Osteoblast (primary cell): Measurements from ENCODE around the gene PGBD5. TPM values are rescaled to one million over a fixed set of nuclear protein-coding genes. Genes with fewer than 3 reads are reported as not detected.

Experiments
- DNase-seq: peaks from one replicate; pipeline ENCODE4 v3.0.0; 2011; ENCODE audit warnings: low spot score, mixed read lengths; ENCODE audit not compliant: insufficient read length; ENCODE audit errors: missing footprints
- H2AFZ ChIP-seq: 2 replicates; pipeline ENCODE4 v1.6.0; 2011; ENCODE audit warnings: mild to moderate bottlenecking, low read length
- H3K27ac ChIP-seq: 2 replicates; pipeline ENCODE4 v1.5.1; 2011; ENCODE audit warnings: mild to moderate bottlenecking, low read depth, low read length, moderate library complexity
- H3K27me3 ChIP-seq: 2 replicates; pipeline ENCODE4 v1.6.0; 2012; ENCODE audit warnings: mild to moderate bottlenecking, control low read depth, inconsistent platforms, low read length, moderate library complexity; ENCODE audit not compliant: insufficient read depth
- H3K36me3 ChIP-seq: 2 replicates; pipeline ENCODE4 v1.5.1; 2011; ENCODE audit warnings: mild to moderate bottlenecking, low read length, control low read depth, moderate library complexity; ENCODE audit not compliant: insufficient read depth
- H3K4me1 ChIP-seq: 2 replicates; pipeline ENCODE4 v1.5.1; 2011; ENCODE audit warnings: mild to moderate bottlenecking, low read length, control low read depth, moderate library complexity; ENCODE audit not compliant: insufficient read depth
- H3K4me2 ChIP-seq: 2 replicates; pipeline ENCODE4 v1.6.0; 2011; ENCODE audit warnings: mild to moderate bottlenecking, low read length; ENCODE audit not compliant: insufficient read depth
- H3K4me3 ChIP-seq: fragments of 200-600 bp; sonication (generic); 3 replicates; pipeline ENCODE4 v1.5.1; 2012; ENCODE audit warnings: mild to moderate bottlenecking, low read length, inconsistent platforms; ENCODE audit not compliant: insufficient read depth
- H3K79me2 ChIP-seq: 2 replicates; pipeline ENCODE4 v1.6.0; 2012; ENCODE audit warnings: mild to moderate bottlenecking, low read length, control low read depth, inconsistent platforms; ENCODE audit not compliant: insufficient read depth
- H3K9me3 ChIP-seq: 2 replicates; pipeline ENCODE4 v1.5.1; 2011; ENCODE audit warnings: low read depth, low read length, control low read depth
- H4K20me1 ChIP-seq: 2 replicates; pipeline ENCODE4 v1.6.0; 2012; ENCODE audit warnings: mild to moderate bottlenecking, low read length, control low read depth; ENCODE audit not compliant: insufficient read depth
- total RNA-seq: library from RNA; depleted of rRNA; stranded (reverse); fragments of >200 nt; gene quantifications from 2 replicates; pipeline ENCODE4 v1.2.3, GENCODE V29; 2012
- TF ChIP-seq, protein P1 (sequence below): IDR thresholded peaks from 2 replicates; pipeline ENCODE4 v1.5.1; 2011; ENCODE audit warnings: mild to moderate bottlenecking, low read depth, low read length, moderate library complexity; ENCODE audit errors: extremely low read depth

Gene PGBD5
- total RNA-seq, 1 donor, result under 0.01 TPM

GRCh38 chr1:230354005-230354404, 72.1 kb downstream of the PGBD5 start:
- Histone ChIP-seq H3K27ac (no peak overlapping the region), H3K27me3 (no peaks in the 10 kb centered on the region), H3K36me3 (no peaks in the 10 kb centered on the region), H3K4me2 (no peak overlapping the region), H2AFZ (no peak overlapping the region), H3K9me3 (no peaks in the 10 kb centered on the region), H3K79me2 (no peaks in the 10 kb centered on the region), H3K4me3 (no peak overlapping the region), H4K20me1 (no peaks in the 10 kb centered on the region), H3K4me1 (no peaks in the 10 kb centered on the region)
- TF ChIP-seq, protein P1, sequence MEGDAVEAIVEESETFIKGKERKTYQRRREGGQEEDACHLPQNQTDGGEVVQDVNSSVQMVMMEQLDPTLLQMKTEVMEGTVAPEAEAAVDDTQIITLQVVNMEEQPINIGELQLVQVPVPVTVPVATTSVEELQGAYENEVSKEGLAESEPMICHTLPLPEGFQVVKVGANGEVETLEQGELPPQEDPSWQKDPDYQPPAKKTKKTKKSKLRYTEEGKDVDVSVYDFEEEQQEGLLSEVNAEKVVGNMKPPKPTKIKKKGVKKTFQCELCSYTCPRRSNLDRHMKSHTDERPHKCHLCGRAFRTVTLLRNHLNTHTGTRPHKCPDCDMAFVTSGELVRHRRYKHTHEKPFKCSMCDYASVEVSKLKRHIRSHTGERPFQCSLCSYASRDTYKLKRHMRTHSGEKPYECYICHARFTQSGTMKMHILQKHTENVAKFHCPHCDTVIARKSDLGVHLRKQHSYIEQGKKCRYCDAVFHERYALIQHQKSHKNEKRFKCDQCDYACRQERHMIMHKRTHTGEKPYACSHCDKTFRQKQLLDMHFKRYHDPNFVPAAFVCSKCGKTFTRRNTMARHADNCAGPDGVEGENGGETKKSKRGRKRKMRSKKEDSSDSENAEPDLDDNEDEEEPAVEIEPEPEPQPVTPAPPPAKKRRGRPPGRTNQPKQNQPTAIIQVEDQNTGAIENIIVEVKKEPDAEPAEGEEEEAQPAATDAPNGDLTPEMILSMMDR, result no peak
- no peak for DNase-seq

GRCh38 chr1:230352537-230352936, 73.6 kb downstream of the PGBD5 start:
- Histone ChIP-seq H3K9me3 (no peaks in the 10 kb centered on the region), H2AFZ (no peak overlapping the region), H3K27ac (no peak overlapping the region), H3K4me1 (no peaks in the 10 kb centered on the region), H3K36me3 (no peaks in the 10 kb centered on the region), H3K79me2 (no peaks in the 10 kb centered on the region), H4K20me1 (no peaks in the 10 kb centered on the region), H3K4me2 (no peak overlapping the region), H3K27me3 (no peaks in the 10 kb centered on the region), H3K4me3 (no peak overlapping the region)
- TF ChIP-seq, protein P1, result no peak
- DNase-seq, result no peak

DNA sequence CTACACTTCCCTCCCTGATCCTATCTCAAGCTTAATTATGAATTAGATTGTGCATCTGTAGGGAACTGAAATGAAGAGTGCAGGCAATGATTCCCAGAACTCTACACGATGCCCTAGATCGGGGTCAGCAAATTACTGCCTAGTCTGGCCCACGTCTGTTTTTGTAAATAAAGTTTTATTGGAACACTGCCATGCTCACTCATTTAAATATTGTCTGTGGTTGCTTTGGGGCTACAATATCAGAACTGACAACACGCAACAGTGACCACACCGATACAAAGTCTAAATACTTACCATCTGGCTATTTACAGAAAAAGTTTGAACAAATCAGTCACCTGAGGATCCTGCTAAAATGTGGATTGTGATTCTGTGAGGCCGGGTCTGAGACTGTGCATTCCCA, 74.1 kb downstream of the PGBD5 start:
- H3K9me3 ChIP-seq, result no peaks in the 10 kb centered on the region
- TF ChIP-seq, protein P1, result no peak
- no peak overlapping the region for H3K4me2 ChIP-seq
- no peaks in the 10 kb centered on the region for H3K27me3 ChIP-seq
- no peaks in the 10 kb centered on the region for H4K20me1 ChIP-seq
- H3K4me3 ChIP-seq, result no peak overlapping the region
- no peaks in the 10 kb centered on the region for H3K36me3 ChIP-seq
- no peaks in the 10 kb centered on the region for H3K4me1 ChIP-seq
- H3K79me2 ChIP-seq, result no peaks in the 10 kb centered on the region
- DNase-seq, result no peak
- H2AFZ ChIP-seq, result no peak overlapping the region
- H3K27ac ChIP-seq, result no peak overlapping the region

GRCh38 chr1:230351514-230351913, 74.6 kb downstream of the PGBD5 start:
- DNase-seq, result no peak
- no peak overlapping the region for H3K27ac ChIP-seq
- H3K27me3 ChIP-seq, result no peaks in the 10 kb centered on the region
- H2AFZ ChIP-seq, result no peak overlapping the region
- TF ChIP-seq, protein P1, result no peak
- no peak overlapping the region for H3K4me3 ChIP-seq
- no peaks in the 10 kb centered on the region for H3K9me3 ChIP-seq
- H3K4me1 ChIP-seq, result no peaks in the 10 kb centered on the region
- no peaks in the 10 kb centered on the region for H3K36me3 ChIP-seq
- H3K4me2 ChIP-seq, result no peak overlapping the region
- H4K20me1 ChIP-seq, result no peaks in the 10 kb centered on the region
- no peaks in the 10 kb centered on the region for H3K79me2 ChIP-seq
